Body of pancreas (tissue), 4 donors: ENCODE measurements around the gene UBR2. TPM values are rescaled to one million over a fixed set of nuclear protein-coding genes. Genes with fewer than 3 reads are reported as not detected.
"Not testable (repeated sequence)": the region's sequence is repeated elsewhere in the genome, so short reads cannot be mapped to it uniquely, and the experiment has no call there.

Source experiments
- ATAC-seq: fragments of 150-250 bp; one replicate; pipeline ENCODE4 v1.9.1; 2016
- DNase-seq, 4 donors: peaks; one replicate each; pipeline ENCODE4 v3.0.0-alpha.2; 2019
- H3K27ac ChIP-seq, 4 donors: fragments of 200-600 bp; sonication (generic); 1 replicate in 3 of 4; 2 replicates in 1 of 4; pipeline versions ENCODE4 v1.5.1 to v1.6.1; 2016 to 2019; ENCODE audit warnings: mild to moderate bottlenecking in 1 of 4, mixed read lengths in 1 of 4, moderate library complexity in 1 of 4
- H3K27me3 ChIP-seq, 2 donors: fragments of 200-600 bp; sonication (generic); one replicate each; pipeline ENCODE4 v1.6.0; 2016; ENCODE audit warnings: mild to moderate bottlenecking in 1 of 2
- H3K36me3 ChIP-seq, 2 donors: fragments of 200-600 bp; sonication (generic); replicated peaks in 1 of 2; 2 replicates each; pipeline ENCODE4 v1.5.1; 2016; ENCODE audit warnings: low read depth in 2 of 2; ENCODE audit not compliant: insufficient read depth in 1 of 2
- H3K4me1 ChIP-seq: fragments of 200-600 bp; sonication (generic); one replicate; pipeline ENCODE4 v1.6.0; 2016
- H3K4me3 ChIP-seq, 2 donors: fragments of 200-600 bp; sonication (generic); 1 replicate in 1 of 2; 2 replicates in 1 of 2; pipeline ENCODE4 v1.5.1; 2016 to 2019
- H3K9me3 ChIP-seq, 3 donors: fragments of 200-600 bp; sonication (generic); 1 replicate in 2 of 3; 2 replicates in 1 of 3; pipeline ENCODE4 v1.5.1; 2016
- POLR2A ChIP-seq, 3 donors: fragments of 450-650 bp; IDR thresholded peaks; one replicate each; pipeline ENCODE4 v1.6.1; 2016; ENCODE audit warnings: antibody characterized with exemption in 3 of 3, mild to moderate bottlenecking in 2 of 3
- WGBS, 2 donors: methylation state at CpG; one replicate each; pipeline ENCODE4 v1.1.5; 2017; 5-methylcytosine and 5-hydroxymethylcytosine counted together
- intact Hi-C: fragments of 100-400 bp; cut with DNase I; formaldehyde crosslinking; loops from one replicate; pipeline ENCODE4 v1.15.1; 2023
- total RNA-seq, 2 donors: library from RNA; depleted of rRNA; stranded (reverse); fragments of >200 nt; gene quantifications; one replicate each; pipeline ENCODE4 v1.1.0, GENCODE V29; 2016
- TF ChIP-seq, protein P1 (sequence below), 7 experiments: fragments of 450-650 bp in 4 of 7; fragments of 200-600 bp in 3 of 7; sonication (generic) in 3 of 7; IDR thresholded peaks; one replicate each; pipeline ENCODE4 v1.5.1; 2016 to 2019; ENCODE audit warnings: antibody characterized with exemption in 7 of 7

Gene UBR2
- total RNA-seq, 2 donors from 2014 or later: 19.4 to 23.9 TPM

DNA sequence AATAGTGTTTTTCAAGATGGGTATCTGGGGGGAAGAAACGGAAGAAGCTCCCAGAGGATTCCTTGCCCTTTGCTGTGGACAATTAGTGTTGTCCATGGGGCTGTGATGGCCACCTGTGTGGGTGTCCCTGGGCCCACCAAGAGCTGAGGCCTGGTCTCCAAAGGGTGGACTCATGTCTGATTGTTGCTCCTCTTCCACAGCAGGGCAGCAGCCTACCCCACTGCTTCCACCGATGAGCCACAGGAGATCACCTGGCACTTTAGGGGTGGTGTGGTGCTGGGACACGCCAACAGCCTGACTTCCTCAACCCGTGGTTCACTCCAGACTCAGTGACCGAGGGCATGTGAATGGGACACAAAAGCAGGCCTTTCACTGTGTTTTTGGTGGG is 133.4 kb downstream of the UBR2 start:
- DNase-seq (no peak), ATAC-seq (no peak)
- Histone ChIP-seq H3K4me1 (peaks cover 12% of the 10 kb centered on the region), H3K4me3 (no peak overlapping the region), H3K27me3 (no peaks in the 10 kb centered on the region), H3K9me3 (no peaks in the 10 kb centered on the region), H3K36me3 (peaks cover 0 to 2% of the 10 kb centered on the region in 2 donors), H3K27ac (no peak overlapping the region)
- intact Hi-C loops: no loop called here
- 83 to 96% methylated on average over 5 of the region's 5 CpGs for WGBS, 2 donors
- TF ChIP-seq POLR2A (IDR thresholded peaks at IDR 0.05): no peak
- TF ChIP-seq, protein P1, sequence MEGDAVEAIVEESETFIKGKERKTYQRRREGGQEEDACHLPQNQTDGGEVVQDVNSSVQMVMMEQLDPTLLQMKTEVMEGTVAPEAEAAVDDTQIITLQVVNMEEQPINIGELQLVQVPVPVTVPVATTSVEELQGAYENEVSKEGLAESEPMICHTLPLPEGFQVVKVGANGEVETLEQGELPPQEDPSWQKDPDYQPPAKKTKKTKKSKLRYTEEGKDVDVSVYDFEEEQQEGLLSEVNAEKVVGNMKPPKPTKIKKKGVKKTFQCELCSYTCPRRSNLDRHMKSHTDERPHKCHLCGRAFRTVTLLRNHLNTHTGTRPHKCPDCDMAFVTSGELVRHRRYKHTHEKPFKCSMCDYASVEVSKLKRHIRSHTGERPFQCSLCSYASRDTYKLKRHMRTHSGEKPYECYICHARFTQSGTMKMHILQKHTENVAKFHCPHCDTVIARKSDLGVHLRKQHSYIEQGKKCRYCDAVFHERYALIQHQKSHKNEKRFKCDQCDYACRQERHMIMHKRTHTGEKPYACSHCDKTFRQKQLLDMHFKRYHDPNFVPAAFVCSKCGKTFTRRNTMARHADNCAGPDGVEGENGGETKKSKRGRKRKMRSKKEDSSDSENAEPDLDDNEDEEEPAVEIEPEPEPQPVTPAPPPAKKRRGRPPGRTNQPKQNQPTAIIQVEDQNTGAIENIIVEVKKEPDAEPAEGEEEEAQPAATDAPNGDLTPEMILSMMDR (IDR thresholded peaks at IDR 0.05): no peak

DNA sequence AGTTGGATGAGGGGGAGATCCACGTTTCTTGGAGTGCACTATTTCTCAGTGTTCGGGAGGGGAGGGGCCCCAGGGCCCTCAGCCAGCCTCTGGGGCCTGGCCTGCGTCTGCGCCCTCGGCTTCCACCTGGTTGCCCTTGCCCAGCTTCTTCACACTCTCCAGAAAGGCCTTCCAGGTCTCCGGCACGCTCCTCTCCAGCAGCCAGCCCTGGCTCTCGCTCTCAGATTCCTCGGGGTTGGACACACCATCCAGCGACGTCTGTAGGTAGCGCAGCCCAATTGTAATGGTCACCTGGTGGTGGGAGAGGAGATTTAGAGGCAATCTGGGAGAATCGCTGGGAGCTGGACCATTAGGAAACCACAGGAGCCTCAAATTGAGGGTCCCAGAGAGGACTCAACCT is 134.4 kb downstream of the UBR2 start:
- ATAC-seq: no peak
- Histone ChIP-seq H3K4me3 (no peak overlapping the region), H3K27me3 (no peaks in the 10 kb centered on the region), H3K9me3 (no peaks in the 10 kb centered on the region), H3K36me3 (peaks cover 0 to 2% of the 10 kb centered on the region in 2 donors), H3K4me1 (peaks cover 6% of the 10 kb centered on the region), H3K27ac (no peak overlapping the region)
- TF ChIP-seq POLR2A (IDR thresholded peaks at IDR 0.05): no peak
- TF ChIP-seq, protein P1 (IDR thresholded peaks at IDR 0.05): no peak
- no peak for DNase-seq
- intact Hi-C loops: no loop called here
- WGBS, 2 donors: 82% methylated on average over 12 to 13 of the region's 13 CpGs

DNA sequence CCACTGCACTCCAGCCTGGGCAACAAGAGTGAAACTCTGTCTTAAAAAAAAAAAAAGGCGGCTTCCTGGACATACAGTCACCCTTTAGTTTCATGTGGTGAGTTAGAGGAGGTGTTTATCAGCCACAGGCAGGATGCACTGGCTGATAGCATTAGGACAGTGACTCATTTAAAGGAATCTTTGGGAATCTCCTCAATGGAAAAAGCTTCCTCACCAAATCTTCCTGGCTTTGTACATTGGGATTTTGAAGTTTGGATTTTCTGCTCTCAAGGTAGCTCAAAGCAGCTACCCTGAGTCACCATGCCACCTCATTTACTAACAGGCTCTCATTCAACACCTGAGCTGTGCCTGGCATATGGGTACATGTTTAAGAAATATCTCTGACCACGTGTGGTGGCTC is 138.4 kb downstream of the UBR2 start:
- intact Hi-C loops: no loop called here
- TF ChIP-seq, protein P1 (IDR thresholded peaks at IDR 0.05): no peak
- TF ChIP-seq POLR2A (IDR thresholded peaks at IDR 0.05): no peak
- DNase-seq (no peak), ATAC-seq (no peak)
- H3K4me1 ChIP-seq: peaks cover 9% of the 10 kb centered on the region
- H3K27ac ChIP-seq: no peak overlapping the region
- no peaks in the 10 kb centered on the region for H3K27me3 ChIP-seq
- WGBS, 2 donors: 76 to 86% methylated on average over 2 of the region's 2 CpGs
- H3K36me3 ChIP-seq: no peaks in the 10 kb centered on the region
- H3K4me3 ChIP-seq: no peak overlapping the region
- no peaks in the 10 kb centered on the region for H3K9me3 ChIP-seq

DNA sequence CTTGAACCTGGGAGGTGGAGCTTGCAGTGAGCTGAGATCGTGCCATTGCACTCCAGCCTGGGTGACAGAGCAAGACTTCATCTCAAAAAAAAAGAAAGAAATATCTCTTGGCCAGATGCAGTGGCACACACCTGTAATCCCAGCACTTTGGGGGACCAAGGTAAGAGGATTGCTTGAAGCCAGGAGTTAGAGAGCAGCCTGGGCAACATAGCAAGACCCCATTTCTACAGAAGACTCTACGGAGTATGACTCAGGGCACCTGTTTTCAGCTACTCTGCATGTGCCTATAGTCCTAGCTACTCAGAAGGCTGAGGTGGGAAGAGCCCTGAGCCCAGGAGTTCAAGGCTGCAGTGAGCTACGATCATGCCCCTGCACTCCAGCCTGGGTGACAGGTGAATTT is 139.0 kb downstream of the UBR2 start:
- intact Hi-C loops, H3K4me3 ChIP-seq, ATAC-seq, H3K27me3 ChIP-seq, H3K36me3 ChIP-seq, H3K27ac ChIP-seq, H3K4me1 ChIP-seq, H3K9me3 ChIP-seq, DNase-seq: not testable (repeated sequence)
- 79 to 87% methylated on average over 3 of the region's 3 CpGs for WGBS, 2 donors

DNA sequence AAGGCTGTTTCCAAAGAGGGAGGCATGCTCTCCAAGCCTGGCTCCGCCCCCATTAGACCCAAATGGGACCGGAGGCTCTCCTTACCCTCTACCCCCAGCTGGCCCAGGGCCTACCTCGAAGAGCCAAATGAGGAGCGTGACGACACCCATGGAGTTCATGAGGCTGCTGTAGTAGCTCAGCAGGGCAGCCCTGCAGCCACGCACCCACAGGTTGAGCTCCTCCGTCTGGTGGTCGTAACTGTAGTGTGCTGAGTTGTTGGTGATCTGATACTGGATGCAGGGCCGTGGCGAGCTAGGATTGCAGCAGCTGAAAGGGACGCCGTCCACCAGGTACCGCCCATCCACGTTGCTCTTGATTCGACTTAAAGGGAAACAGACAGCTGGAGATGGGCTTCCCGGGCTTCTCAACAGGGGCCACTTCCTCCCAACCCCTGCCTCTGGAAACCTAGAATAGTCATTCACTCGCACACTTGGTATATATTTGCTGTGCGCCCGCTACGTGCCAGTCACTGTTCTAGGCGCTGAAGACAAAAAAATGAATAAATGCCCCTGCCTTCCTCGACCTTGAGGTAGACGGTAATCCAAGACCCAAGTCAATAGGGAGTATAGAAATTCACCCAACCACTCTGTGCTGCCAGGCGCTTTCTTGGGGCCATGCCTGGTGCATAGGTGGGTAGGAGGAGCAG is 140.6 kb downstream of the UBR2 start:
- Histone ChIP-seq H3K9me3 (no peaks in the 10 kb centered on the region), H3K27me3 (no peaks in the 10 kb centered on the region), H3K4me1 (peaks cover 9% of the 10 kb centered on the region), H3K27ac (peak overlapping the region in 2 of 4 donors; percentile 12 to 62), H3K4me3 (no peak overlapping the region), H3K36me3 (no peaks in the 10 kb centered on the region)
- ATAC-seq: peak; percentile 63
- intact Hi-C loops: no loop called here
- TF ChIP-seq, protein P1 (IDR thresholded peaks at IDR 0.05): no peak
- TF ChIP-seq POLR2A (IDR thresholded peaks at IDR 0.05): peak in 2 of 3 donors; percentile 51 to 53
- WGBS, 2 donors: 35% methylated on average over 16 to 23 of the region's 24 CpGs
- DNase-seq: peak; percentile 45 to 83 (median 60)
